Hepatic stellate cell (primary cell): ENCODE measurements around the gene VENTX.

ENCODE experiments used
- DNase-seq: peaks from one replicate; pipeline ENCODE4 v3.0.0; 2011; ENCODE audit warnings: low spot score

VENTX gene

DNA sequence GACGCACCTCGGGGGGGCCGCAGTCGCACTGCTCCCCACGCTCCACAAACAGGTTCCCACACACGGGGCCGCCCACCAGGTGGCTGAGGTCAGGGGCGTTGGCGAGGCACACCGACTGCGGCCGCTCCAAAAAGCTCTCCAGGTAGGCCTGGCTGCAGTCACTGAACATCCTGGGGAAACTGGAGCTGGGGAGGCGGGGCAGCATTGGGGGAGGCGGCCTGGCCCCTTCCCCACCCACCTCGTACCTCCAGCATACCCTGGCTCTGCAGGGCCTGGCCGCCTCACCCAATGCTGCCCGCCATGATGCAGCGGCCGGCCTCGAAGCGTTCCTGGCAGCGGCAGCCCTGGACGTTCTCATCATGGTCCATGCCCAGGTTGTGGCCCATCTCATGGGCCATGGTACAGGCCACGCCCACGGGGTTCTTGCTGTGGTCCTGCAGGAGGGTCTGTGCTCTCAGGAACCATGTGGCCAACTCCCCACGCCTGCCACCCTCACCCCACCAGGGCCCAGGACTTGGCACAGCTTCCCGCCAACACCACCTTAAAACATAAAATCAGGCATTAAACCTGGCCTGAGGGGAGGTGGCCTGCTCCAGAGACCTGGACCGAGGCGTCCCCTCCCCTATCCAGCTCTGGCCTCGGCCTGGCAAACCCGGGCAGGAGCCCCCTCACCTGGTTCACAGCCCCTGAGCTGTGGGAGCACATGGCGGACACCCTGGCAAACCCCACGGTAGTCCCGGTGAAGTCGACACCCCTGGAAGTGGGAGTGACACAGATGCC lies 34.1 kb downstream of the VENTX start:
- no peak for DNase-seq

DNA sequence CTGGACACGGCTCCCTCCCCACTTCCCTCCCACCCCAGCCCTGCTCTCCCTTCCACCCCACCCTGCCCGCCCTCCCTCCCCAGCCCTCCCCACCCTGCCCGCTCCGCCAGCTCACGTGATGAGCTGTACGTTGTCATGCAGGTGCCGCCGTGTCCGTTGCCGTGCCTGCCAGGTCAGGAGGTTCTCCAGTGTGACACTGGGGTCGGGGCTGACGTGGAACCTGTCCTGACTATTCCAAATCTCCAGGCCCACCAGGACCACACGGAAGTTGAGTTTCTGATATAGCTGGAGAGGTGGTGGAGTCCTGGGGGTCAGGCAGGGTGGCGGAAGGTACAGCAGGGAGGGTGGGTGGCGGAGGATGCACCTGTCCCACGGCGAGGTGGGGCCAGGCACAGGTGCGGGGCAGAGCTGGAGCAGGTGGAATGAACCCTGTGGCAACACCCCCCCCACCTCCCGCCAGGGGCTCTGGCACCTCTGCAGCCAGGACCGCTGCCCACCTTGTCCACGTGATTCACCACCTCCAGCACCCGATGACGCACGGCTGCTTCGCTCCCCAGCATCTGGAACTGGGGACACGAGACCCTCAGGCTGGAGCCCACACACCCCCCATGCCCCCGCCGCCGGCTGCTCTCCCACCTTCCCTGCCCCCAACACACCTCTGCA lies 34.8 kb downstream of the VENTX start:
- DNase-seq: no peak

DNA sequence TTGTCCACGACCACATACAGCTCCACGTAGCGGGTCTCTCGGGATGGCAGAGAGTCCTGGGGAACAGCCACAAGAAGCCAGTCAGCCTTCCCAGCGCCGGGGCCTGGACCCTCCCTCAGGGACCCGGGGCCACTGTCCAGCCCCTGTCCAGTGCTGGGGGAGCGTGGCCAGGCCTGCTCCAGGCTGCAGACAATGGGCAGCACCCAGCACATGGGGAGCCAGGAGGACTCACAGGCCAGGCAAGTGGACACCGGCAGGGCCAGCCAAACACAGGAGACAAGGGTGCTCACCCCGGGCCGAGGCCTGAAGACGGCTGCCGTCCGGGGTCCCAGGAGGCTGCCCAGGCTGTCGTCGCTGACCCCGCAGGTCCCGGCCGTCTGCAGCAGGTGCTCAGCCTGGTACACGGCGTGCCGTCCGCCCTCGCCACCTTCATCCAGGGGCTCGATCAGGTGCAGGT lies 35.3 kb downstream of the VENTX start:
- DNase-seq: no peak

DNA sequence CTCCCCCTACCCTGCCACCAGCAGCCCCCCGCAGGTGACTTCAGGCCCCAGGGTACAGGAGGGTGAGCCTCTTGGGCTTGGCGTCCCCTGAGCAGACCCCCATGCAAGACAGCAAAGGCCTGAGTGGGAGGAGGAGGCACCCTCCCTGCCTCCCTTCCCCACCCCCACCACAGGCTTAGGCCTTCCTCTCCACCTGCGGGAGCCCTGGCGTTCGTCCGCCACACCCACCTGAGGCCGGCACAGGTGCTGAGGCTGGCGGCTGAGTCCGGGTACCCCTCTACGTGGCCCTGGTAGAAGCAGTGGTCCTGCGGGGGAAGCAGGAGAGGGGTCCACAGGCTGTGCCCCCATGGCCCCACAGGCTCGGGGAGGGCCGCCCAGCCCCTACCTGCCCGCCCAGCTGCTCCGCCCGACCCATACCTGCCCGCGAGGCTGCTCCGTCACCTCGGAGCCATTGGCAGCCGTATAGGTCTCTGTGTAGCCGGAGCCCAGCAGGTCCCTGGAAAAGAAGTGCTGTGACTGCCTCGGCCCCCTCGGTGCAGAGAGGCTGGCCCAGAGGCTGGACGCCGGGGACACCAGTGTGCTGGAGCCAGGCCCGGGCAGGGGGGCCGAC lies 36.0 kb downstream of the VENTX start:
- DNase-seq: no peak

DNA sequence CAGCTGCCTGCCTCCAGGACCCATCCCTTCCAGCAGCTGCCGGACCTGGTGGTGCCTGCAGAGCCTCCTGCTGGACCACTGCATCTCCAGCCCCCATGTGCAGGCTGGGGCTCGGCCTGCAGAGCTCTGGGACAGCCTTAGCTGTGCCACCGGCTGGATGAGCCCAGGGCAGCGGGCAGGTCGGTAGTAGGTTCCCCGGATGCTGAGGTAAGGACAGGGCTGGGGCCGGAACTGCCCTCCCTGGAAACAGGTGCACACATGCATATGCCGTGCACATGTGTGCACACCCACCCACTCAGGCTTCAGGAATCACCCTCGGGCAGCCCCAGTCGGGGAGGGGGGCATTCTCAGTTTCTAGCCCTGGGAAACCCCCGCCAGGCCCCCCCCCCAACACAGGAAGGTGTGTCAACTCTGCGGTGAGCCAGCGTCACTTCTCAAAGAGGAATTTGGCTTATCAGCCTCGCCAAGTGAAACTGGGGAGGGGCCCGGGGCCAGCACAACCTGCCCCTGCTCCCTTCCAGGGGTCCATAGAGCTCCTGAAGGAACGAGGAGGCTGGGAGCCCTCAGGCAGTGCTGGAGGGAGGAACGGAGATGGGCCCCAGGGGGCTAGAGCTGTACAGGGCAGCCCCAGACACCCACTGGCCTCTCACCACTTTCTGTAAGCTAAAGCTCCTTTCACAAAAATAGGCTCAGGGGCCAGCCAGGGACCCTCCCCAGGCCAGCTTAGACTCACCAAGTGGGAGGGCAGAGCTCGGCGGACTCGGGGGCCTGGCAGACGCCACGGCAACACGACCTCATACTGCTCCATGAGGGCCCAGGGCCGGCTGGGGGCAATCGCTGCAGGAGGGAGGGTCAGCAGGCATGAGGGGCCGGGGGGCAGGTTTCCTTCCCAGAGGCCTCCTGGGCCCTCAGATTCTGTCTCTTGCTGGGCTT lies 37.4 kb downstream of the VENTX start:
- no peak for DNase-seq

DNA sequence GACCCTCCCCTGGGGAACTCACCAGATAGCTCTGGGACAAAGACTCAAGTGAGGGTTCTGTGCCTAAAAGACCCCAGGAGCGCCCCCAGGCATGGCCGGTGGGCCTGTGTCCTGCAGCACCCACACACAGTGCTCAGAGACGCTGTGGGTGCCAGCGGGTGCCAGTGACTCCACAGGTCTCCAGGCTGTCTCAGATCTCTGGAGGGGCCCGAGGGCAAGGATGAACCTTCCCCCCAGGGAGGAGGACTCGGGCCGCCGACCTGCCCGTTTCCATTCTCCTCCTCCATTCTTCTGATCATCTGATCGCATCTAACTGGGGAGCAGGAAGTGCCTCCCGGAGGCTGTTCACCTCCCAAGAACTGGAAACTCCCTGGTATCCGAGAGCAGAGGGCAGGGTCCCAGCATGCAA lies 38.0 kb downstream of the VENTX start:
- no peak for DNase-seq

DNA sequence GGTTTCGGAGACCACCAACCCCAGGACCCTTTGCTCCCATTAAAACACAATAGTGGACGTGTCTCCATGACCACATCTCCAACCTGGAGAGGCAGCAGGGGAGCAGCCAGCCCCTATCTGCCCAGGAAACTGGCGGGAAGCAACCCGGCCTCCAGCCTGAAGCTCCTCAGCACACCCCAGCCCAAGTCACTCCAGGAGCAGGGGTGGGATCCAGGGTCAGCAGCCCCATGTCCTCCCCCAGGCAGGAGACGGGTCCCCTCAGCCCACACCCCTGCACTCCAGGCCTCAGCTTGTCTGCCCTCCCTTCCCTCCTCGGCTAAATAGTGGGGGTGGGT lies 38.4 kb downstream of the VENTX start:
- no peak for DNase-seq

DNA sequence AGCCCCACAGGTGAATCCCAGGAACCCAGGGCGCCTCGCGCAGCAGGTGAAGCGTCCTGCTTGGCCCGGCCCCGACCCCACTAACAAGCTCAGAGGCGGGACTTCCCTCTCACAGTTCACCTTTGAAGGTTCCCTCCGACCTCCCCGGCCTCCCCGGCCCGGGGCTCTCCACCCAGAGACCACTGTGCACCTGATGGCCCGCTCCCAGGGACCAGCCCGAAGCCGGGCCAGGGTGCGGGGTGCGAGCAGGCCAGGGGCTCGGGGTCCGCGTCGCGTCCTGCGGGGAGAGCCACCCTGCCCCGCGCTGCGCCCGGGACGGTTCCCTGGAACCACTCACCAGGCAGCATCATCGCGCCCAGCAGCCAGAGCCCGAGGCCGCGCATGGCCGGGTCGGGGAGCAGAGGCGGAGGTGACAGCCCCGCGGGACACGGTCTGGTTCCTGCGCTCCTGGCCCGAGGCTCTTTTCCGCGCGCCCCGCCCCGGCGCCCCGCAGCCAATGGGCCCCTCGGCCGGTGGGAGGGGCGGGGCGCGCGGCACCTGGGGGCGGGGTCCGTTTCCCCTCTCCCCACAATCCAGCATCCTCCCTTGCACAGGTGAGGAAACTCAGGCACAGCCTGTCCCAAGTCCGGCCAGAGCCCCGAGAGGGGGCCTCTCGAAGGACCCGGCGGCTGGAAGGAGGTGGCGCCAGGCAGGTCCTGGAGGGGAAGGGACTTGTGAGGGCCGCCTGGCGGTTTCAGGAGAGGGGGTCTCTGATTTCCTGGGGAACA lies 39.0 kb downstream of the VENTX start, which contains the start of gene ADAM8:
Gene ADAM8 (minus strand): TSS at position 434 of the 767 bp plus-strand sequence. CDS start 51 bp downstream, at position 383.
- no peak for DNase-seq

DNA sequence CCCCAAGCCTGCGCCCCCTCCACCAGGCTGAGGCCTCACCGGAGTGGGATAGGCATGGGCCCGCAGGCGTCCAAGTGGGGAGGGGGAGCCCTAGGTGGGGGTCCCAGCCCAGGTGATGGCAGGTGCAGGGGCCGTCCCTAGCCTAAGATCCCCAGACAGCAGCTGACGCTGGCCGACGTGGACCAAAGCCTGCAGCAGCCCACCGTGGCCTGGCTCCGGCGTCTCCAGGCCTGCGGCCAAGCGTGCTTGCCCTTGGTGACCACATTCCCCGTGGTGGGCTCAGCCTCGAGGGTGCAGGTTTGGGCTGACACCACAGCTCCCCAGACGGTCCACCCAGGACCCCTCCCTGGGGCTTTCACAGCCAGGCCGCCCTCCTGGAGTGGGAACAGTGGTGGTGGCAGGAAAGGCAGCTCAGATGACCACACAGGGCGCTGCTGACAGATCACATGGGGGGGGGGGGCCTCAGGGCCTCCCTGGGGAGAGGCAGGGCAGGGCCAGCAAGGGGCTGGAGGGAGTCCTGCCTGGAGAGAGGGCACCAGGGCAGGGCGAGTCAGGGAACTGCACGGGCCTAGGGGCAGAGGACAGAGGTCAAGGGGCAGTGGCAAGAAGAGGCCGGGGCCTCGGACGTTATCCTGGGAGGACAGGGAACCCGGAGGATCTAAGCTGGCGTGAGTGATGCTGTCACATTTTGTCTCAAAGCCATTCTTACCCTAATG lies 39.8 kb downstream of the VENTX start:
- no peak for DNase-seq

DNA sequence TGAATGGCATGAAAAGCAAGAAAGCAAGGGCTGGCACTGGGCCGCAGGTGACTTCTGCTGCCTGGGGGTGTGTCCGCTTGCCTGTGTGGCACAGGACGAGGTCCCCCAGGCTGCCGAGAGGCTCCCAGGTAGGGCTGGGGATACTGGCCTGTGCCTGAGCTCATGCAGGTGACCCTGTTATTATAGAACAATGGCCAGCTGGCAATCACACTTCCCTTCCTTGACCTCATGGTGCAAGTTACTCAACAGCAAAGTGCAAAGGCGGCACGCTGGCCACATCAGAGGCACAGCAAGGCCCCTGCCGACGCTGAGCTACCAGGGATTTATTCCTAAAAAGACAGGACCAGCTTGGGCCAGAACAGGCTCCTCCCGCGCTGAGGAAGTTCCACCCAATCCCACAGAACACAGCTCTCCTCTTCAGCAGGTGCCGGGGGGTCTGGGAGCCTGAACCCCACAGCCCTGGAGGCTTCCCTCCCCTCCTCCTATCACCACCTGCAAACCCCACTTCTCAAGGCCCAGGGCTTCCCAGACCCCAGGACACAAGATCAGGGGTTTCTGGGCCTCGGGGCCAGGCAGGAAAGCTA lies 40.4 kb downstream of the VENTX start:
- no peak for DNase-seq

DNA sequence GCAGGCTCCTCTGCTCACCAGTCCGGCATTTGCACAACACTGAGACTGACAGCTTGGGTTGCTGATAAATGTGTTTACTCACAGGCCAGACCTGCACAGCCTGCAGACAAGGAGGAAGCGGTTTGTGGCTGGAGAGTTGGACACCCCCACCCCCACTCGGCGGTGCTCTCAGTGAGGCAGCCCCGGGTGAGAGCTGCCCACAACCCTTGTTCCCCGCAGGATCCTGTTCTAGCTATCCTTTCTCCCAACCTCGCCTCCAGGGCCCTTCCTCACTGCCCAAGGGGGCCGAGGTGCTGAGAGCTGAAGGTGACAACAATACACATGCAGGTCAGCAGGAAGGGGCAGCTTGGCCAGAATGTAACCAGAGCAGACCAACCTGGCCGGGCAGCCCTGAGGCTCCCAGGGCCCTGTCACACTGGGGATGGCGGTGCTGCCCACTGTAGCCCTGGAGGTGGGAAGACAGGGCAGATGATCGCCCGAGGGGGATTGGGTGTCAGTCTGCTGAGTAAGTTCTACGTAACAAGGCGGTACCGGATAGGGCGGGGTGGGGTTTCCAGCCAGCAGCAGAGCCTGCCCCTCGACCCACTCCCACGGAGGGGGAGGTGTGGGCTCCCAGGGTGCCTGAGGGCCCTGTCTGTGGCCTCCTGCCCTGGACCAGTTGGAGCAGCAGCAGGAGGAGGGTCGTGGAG lies 41.1 kb downstream of the VENTX start:
- no peak for DNase-seq

DNA sequence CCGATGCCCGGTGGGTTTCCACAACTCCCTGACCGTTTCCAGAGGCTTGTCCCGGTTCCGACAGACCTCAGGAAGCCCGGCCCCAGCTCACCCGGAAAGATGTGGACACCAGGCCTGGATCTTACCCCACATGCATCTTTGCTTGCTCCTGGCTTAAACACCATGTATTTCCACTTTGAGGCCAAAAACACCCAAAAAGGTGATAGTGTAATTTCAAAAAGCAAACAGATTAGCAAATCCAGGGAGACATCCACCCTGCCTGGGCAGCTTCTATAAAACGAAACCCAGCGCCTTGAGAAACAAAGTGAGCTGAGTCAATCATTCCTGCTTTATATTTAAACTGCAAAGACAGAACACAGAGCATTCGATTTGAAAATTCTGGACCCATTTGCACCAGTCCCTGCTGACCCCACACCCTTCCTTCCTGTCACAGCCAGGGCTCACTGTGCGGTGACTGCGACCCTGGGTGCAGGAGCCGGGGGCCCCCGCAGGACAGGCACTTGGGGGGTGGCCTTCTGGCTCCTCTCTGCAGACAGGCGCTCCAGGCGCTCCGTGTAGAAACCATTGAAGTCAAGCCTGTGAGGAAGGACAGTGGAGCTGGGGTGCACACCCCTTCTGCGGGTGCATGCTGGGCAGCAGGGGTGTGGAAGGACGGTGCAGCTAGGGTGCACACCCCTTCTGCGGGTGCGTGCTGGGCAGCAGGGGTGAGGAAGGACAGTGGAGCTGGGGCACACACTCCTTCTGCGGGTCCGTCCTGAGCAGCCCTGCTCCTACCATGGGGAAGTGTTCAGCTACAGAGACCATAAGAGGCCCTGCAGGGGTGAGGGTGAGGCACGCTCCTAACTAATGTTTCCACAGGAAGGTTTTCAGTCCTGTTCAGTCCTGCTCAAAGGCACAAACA lies 41.9 kb downstream of the VENTX start:
- no peak for DNase-seq

DNA sequence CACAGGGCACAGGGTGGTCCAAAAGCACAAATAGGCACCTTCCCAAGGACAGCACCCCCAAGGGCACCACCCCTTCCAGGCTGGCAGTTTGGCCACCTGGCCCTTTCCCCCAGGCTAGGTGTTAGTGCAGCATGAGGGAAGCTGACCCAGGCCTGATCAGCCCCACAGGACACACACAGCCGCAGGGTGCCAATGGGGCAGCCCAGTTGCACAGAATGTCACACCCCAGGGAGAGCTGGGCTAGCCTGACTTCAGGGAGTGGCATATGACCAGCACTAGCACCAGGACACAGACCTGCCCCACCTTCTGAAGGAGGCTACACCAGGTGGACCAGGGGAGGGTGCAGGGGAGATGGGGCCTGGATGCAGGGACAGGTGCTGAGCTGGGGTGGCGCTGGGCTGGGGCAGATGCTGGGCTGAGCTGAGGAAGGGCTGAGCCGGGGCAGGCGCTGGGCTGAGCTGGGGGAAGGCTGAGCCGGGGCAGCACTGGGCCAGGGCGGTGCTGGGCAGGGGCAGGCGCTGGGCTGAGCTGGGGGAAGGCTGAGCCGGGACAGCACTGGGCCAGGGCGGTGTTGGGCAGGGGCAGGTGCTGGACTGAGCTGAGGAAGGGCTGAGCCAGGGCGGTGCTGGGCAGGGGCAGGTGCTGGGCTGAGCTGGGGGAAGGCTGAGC lies 42.9 kb downstream of the VENTX start:
- no peak for DNase-seq

DNA sequence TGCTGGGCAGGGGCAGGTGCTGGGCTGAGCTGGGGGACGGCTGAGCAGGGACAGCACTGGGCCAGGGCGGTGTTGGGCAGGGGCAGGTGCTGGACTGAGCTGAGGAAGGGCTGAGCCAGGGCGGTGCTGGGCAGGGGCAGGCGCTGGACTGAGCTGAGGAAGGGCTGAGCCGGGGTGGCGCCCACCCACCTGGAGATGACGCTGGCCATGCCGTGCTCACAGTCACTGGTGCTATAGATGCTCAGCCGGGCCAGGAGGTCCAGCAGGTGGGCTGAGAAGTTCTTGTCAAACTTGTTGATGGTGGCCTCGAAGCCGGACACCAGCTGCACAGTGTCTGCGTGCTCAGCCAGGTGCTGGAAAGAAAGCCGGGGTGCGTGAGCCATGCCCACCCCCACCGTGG lies 43.4 kb downstream of the VENTX start:
- DNase-seq: no peak

DNA sequence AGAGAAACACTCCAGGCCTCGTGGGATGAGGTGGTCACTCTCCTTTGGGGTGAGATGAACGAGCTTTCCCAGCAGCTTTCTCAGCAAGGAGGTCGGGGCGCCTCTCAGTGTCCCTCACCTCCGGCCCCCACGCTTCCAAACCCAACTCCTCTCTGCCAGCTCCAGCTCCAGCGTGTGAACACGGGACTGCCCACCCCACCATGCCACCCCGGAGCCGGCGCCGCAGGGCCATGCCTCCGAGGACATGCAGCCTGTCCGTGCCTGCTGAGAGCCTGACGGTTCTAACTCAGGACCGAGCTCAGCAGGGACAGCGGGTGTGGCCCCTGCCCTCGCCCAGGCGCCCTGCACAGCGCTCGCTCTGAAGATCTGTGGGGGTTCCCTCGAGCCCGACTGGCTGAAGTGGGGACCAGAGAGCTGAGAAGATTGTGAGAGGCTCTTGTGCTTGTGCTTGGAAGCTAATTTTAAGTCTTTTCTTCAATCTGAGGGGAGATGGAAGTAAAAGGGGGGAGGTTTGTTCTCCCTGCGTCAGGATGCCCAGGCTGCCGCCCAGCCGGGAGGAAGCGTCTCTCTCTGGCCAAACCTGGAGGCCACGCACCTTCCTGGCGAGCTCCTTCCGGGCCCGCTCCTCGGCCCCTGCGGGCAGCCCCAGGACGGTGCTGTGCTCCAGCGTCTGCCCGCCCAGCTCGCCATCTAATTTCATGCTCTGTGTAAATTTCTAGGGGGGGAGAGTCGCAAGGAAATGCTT lies 44.1 kb downstream of the VENTX start:
- DNase-seq: no peak

DNA sequence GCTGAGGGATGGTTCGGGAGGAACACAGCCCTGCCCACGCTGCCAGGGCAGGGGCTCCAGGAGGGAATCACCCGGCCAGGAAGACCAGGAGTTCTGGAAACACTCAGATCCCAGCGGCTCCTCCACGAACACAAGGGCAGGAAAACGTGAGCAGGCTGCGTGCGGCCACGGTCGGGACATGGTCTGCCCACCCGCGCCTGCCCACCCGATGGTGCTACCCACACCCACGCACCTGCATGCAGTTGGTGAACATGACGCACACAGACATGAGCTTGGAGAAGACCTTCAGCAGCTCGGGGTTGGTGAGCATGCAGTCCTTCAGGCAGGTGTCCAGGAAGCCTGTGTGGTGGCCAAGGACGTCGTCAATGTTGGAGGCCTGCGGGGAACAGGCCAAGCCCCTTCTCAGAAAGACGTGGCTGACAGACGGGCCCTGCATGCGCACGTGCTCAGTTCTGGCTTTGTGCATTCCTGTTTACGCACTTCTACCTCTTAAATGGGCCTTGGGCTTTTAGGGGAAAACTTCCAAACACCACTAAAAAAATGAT lies 45.3 kb downstream of the VENTX start:
- DNase-seq: no peak

DNA sequence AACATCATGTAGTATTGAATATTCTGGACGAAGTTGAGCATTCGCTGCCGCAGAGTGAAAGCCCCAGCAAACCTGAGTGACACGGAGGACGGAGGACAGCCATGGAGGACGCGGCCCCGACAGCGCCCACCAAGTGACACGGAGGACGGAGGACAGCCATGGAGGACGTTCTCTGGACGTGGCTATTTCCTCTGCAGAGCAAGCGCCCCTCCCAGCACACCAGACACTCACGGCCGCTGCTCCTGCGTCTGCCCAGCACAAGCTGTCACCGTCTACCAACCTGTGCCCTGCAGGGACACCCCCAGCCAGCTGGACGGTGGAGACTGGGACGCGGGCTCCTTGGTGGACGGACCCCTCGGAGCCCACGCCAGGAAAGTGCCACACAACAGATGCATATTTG lies 46.3 kb downstream of the VENTX start:
- DNase-seq: no peak
